Measurements from ENCODE around the gene ADGRL3. TPM values are rescaled to one million over a fixed set of nuclear protein-coding genes. Genes with fewer than 3 reads are reported as not detected.

ADGRL3 gene
- total RNA-seq, 4 donors from 2014 or later = 4.6 to 7.1 (median 6.3) TPM

DNA sequence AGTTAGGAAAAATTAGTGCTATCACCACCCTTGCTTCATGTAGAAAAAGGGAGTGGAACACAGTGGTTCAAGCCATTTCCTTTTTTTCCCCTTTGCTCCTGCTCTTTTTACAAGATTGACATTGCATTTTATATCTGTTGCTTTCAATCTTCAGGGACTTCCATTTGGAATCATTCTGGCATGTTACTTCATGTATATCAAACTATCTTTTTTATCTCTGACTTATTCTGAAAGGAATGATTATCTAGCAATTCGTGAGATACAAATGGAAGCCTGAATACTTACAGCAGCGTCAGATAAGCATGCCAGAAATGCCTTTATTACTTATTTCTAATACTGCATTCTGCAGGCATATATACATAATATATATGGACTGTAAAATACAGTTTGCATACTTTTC, 20.4 kb downstream of the ADGRL3 start:
- no peaks in the 10 kb centered on the region for H3K36me3 ChIP-seq
- TF ChIP-seq EP300 (IDR thresholded peaks at IDR 0.05) (no peak), POLR2AphosphoS5 (IDR thresholded peaks at IDR 0.05) (no peak), POLR2A (IDR thresholded peaks at IDR 0.05; ENCODE audit: low read depth) (no peak)
- TF ChIP-seq, protein P1, sequence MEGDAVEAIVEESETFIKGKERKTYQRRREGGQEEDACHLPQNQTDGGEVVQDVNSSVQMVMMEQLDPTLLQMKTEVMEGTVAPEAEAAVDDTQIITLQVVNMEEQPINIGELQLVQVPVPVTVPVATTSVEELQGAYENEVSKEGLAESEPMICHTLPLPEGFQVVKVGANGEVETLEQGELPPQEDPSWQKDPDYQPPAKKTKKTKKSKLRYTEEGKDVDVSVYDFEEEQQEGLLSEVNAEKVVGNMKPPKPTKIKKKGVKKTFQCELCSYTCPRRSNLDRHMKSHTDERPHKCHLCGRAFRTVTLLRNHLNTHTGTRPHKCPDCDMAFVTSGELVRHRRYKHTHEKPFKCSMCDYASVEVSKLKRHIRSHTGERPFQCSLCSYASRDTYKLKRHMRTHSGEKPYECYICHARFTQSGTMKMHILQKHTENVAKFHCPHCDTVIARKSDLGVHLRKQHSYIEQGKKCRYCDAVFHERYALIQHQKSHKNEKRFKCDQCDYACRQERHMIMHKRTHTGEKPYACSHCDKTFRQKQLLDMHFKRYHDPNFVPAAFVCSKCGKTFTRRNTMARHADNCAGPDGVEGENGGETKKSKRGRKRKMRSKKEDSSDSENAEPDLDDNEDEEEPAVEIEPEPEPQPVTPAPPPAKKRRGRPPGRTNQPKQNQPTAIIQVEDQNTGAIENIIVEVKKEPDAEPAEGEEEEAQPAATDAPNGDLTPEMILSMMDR (IDR thresholded peaks at IDR 0.05) = no peak
- H3K4me1 ChIP-seq = no peaks in the 10 kb centered on the region
- 84% methylated on average over 2 of the region's 2 CpGs for WGBS
- intact Hi-C loops (cut with DNase I) = no loop called here
- no peaks in the 10 kb centered on the region for H3K9me3 ChIP-seq
- no peak overlapping the region for H3K27ac ChIP-seq (replicated peaks in 1 of 4)
- no peak overlapping the region for H3K4me3 ChIP-seq
- no peaks in the 10 kb centered on the region for H3K27me3 ChIP-seq
- DNase-seq (ENCODE audit: extremely low spot score) = no peak

DNA sequence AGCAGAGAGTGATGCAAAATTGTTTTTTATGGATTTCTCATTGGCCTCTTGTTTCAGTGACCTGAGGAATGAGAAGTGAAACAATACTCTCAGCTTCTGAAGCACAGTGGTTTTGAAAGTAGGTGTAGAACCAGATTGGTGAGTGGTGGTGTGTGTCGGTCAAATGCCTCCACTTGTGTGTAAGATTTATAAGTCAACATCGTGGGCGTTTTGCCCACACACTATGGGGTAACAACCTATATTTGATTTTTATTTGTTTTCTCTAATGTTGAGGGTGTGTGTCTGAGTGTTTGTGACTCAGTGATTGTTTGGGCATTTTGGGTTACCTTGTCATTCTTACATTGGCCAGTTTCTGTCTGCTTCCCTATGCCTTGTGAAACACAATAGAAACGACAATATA, 23.3 kb downstream of the ADGRL3 start:
- Histone ChIP-seq H3K9me3 (no peaks in the 10 kb centered on the region), H3K36me3 (no peaks in the 10 kb centered on the region), H3K4me1 (no peaks in the 10 kb centered on the region), H3K4me3 (no peak overlapping the region), H3K27ac (replicated peaks in 1 of 4) (no peak overlapping the region), H3K27me3 (no peaks in the 10 kb centered on the region)
- no peak for DNase-seq (ENCODE audit: extremely low spot score)
- intact Hi-C loops (cut with DNase I) = no loop called here
- WGBS = 88% methylated on average over 4 of the region's 4 CpGs
- TF ChIP-seq, protein P1 (IDR thresholded peaks at IDR 0.05) = no peak
- TF ChIP-seq POLR2A (IDR thresholded peaks at IDR 0.05; ENCODE audit: low read depth) = no peak
- no peak for TF ChIP-seq POLR2AphosphoS5 (IDR thresholded peaks at IDR 0.05)
- TF ChIP-seq EP300 (IDR thresholded peaks at IDR 0.05) = no peak

DNA sequence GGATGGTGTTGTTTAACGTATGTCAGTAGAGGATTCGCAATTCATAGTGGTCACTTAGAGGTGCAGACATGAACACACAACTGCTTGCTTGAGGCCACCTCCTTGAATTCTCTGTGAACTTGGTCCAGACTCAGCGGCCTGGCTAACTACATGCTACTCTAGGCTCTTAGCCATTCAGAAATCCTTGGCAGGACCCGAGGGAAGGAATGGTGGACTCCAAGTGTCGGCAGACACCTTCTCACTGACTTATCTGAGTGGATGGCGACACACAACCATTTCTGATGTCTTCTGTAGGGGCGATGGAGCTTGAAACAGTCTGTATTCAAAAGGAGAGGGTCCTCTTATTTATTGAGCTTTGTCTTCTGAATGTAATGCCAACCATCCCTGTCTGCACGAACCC, 24.4 kb downstream of the ADGRL3 start:
- H3K4me1 ChIP-seq = no peaks in the 10 kb centered on the region
- no peak for DNase-seq (ENCODE audit: extremely low spot score)
- no peaks in the 10 kb centered on the region for H3K27me3 ChIP-seq
- intact Hi-C loops (cut with DNase I) = no loop called here
- TF ChIP-seq EP300 (IDR thresholded peaks at IDR 0.05) (no peak), POLR2AphosphoS5 (IDR thresholded peaks at IDR 0.05) (no peak), POLR2A (IDR thresholded peaks at IDR 0.05; ENCODE audit: low read depth) (no peak)
- TF ChIP-seq, protein P1 (IDR thresholded peaks at IDR 0.05) = no peak
- H3K4me3 ChIP-seq = no peak overlapping the region
- H3K36me3 ChIP-seq = no peaks in the 10 kb centered on the region
- no peaks in the 10 kb centered on the region for H3K9me3 ChIP-seq
- WGBS = 92% methylated on average over 8 of the region's 8 CpGs
- H3K27ac ChIP-seq (replicated peaks in 1 of 4) = no peak overlapping the region

DNA sequence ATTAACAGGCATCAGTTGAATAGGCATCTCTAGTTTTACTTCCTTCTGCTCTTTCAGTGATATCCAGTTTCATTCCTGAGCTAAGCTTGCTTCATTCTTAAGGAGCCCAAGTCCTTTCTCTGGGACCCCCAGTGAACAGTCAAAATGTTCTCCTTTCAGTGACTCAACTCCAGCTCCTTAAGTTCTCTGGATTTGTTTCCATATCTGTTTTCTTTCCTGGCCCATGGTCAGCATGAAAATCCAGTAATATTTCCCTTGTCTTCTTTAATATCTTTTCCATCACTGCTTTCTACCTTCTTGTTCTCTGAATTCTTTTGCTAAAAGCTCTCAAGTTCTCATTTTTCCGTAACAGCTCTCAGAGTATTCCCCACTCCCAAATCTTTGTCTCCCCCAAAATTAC, 25.5 kb downstream of the ADGRL3 start:
- DNase-seq (ENCODE audit: extremely low spot score) = no peak
- Histone ChIP-seq H3K4me3 (no peak overlapping the region), H3K27ac (replicated peaks in 1 of 4) (no peak overlapping the region), H3K9me3 (no peaks in the 10 kb centered on the region), H3K4me1 (no peaks in the 10 kb centered on the region), H3K36me3 (no peaks in the 10 kb centered on the region), H3K27me3 (no peaks in the 10 kb centered on the region)
- intact Hi-C loops (cut with DNase I) = no loop called here
- TF ChIP-seq, protein P1 (IDR thresholded peaks at IDR 0.05) = no peak
- TF ChIP-seq POLR2AphosphoS5 (IDR thresholded peaks at IDR 0.05) (no peak), POLR2A (IDR thresholded peaks at IDR 0.05; ENCODE audit: low read depth) (no peak), EP300 (IDR thresholded peaks at IDR 0.05) (no peak)
- WGBS = 91% methylated on average over 1 of the region's 1 CpG

DNA sequence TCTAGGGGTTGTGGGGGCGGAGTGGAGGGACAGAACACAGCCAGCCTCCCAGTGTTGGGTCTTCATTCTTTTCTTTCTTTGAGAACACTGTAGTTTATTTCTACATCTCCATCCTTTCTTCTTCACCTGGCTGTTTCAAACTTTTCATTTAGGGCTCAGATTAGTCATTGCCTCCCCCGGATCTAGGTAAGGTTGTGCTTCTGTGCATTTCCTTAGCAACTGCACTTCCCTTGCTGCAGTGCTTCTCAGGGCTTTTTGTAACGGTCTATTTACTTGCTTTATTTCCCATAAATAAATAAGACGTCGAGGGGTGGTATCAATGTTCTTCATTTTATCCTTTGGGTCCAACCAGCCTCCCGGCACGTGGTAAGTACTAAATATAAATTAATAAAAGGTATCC, 31.3 kb downstream of the ADGRL3 start:
- no peaks in the 10 kb centered on the region for H3K36me3 ChIP-seq
- no peaks in the 10 kb centered on the region for H3K4me1 ChIP-seq
- no peaks in the 10 kb centered on the region for H3K9me3 ChIP-seq
- no peak overlapping the region for H3K4me3 ChIP-seq
- TF ChIP-seq EP300 (IDR thresholded peaks at IDR 0.05) (no peak), POLR2A (IDR thresholded peaks at IDR 0.05; ENCODE audit: low read depth) (no peak)
- TF ChIP-seq, protein P1 (IDR thresholded peaks at IDR 0.05) = no peak
- intact Hi-C loops (cut with DNase I) = no loop called here
- H3K27ac ChIP-seq (replicated peaks in 1 of 4) = no peak overlapping the region
- H3K27me3 ChIP-seq = no peaks in the 10 kb centered on the region
- no peak for DNase-seq (ENCODE audit: extremely low spot score)
- 85% methylated on average over 7 of the region's 7 CpGs for WGBS

Data from esophagus muscularis mucosa (tissue), 4 donors.